ENCODE results near the gene TOB2. TPM values are rescaled to one million over a fixed set of nuclear protein-coding genes. Genes with fewer than 3 reads are reported as not detected.
"Not testable (repeated sequence)": the region's sequence is repeated elsewhere in the genome, so short reads cannot be mapped to it uniquely, and the experiment has no call there.

TOB2 gene
- total and polyA plus RNA-seq, 3 donors from 2014 or later, result 32.7 to 41.7 (median 35.4) TPM

GRCh38 chr22:41405588-41405987 is 41.0 kb downstream of the TOB2 start:
- 93 to 94% methylated on average over 7 to 8 of the region's 8 CpGs for WGBS, 2 donors
- no peak for DNase-seq
- Histone ChIP-seq H3K27ac (no peak overlapping the region), H3K4me3 (no peak overlapping the region), H3K36me3 (ENCODE audit: low read depth, missing control alignments) (no peaks in the 10 kb centered on the region), H3K9me3 (no peaks in the 10 kb centered on the region), H3K4me1 (peaks cover 26% of the 10 kb centered on the region), H3K27me3 (no peaks in the 10 kb centered on the region)
- TF ChIP-seq POLR2A (IDR thresholded peaks at IDR 0.05) (no peak), CTCF (IDR thresholded peaks at IDR 0.05) (no peak)
- intact Hi-C loops (cut with DNase I; ENCODE audit: low total_unique reads), result no loop called here

GRCh38 chr22:41403532-41404318 is 42.9 kb downstream of the TOB2 start:
- no peaks in the 10 kb centered on the region for H3K9me3 ChIP-seq
- no peak overlapping the region for H3K27ac ChIP-seq
- H3K27me3 ChIP-seq, result no peaks in the 10 kb centered on the region
- no peak overlapping the region for H3K4me3 ChIP-seq
- no peaks in the 10 kb centered on the region for H3K36me3 ChIP-seq (ENCODE audit: low read depth, missing control alignments)
- 39 to 40% methylated on average over 11 to 18 of the region's 18 CpGs for WGBS, 2 donors
- TF ChIP-seq CTCF (IDR thresholded peaks at IDR 0.05) (peak; percentile 93 to 98 (median 98)), POLR2A (IDR thresholded peaks at IDR 0.05) (no peak)
- peaks cover 19% of the 10 kb centered on the region for H3K4me1 ChIP-seq
- intact Hi-C loops (cut with DNase I; ENCODE audit: low total_unique reads), result loop anchor here (5.0 kb wide), 1 partner anchor 114 kb away; no protein-coding TSS in a partner anchor
- DNase-seq, result peak; percentile 94

- intact Hi-C loops (cut with DNase I; ENCODE audit: low total_unique reads), result loop anchor here (5.0 kb wide), 1 partner anchor 114 kb away; no protein-coding TSS in a partner anchor
- Histone ChIP-seq H3K27ac (peak overlapping the region in 1 of 2 donors; percentile 81), H3K4me1 (peaks cover 19% of the 10 kb centered on the region)
- not testable (repeated sequence) for H3K9me3 ChIP-seq; DNase-seq; H3K4me3 ChIP-seq; H3K36me3 ChIP-seq (ENCODE audit: low read depth, missing control alignments); H3K27me3 ChIP-seq
- 93 to 95% methylated on average over 14 of the region's 14 CpGs for WGBS, 2 donors
Measured at GRCh38 chr22:41402851-41403250, 43.8 kb downstream of the TOB2 start.

GRCh38 chr22:41401781-41402648 is 44.6 kb downstream of the TOB2 start:
- intact Hi-C loops (cut with DNase I; ENCODE audit: low total_unique reads), result loop anchor here (5.0 kb wide), 1 partner anchor 115 kb away; no protein-coding TSS in a partner anchor
- DNase-seq, result peak; percentile 91
- peaks cover 19% of the 10 kb centered on the region for H3K4me1 ChIP-seq
- H3K27me3 ChIP-seq, result no peaks in the 10 kb centered on the region
- H3K9me3 ChIP-seq, result no peaks in the 10 kb centered on the region
- no peak overlapping the region for H3K4me3 ChIP-seq
- TF ChIP-seq CTCF (IDR thresholded peaks at IDR 0.05) (no peak), POLR2A (IDR thresholded peaks at IDR 0.05) (no peak)
- no peaks in the 10 kb centered on the region for H3K36me3 ChIP-seq (ENCODE audit: low read depth, missing control alignments)
- 24 to 50% methylated on average over 15 to 16 of the region's 16 CpGs for WGBS, 2 donors
- H3K27ac ChIP-seq, result peak overlapping the region; percentile 68 to 81

DNA sequence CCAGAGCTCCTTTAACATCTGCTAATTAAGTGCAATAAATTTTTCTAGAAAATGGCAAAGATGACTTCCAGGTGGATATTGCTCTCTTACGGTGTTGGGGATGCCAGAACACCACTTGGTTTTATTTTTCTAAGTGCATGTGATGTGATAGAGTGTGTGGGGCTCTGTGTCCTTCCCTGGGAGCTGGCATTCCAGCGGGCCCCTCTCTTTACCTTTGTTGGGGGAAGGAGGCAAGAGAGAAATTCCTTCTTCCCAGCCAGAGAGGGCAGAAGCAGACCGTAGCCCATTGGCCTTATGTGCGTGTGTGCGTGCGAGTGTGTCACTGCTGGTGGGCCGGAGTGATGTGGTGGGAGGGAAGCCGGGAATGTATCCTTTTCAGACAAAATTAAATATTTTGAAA is 47.7 kb downstream of the TOB2 start:
- 55 to 57% methylated on average over 8 of the region's 8 CpGs for WGBS, 2 donors
- Histone ChIP-seq H3K9me3 (no peaks in the 10 kb centered on the region), H3K4me1 (peaks cover 28% of the 10 kb centered on the region), H3K4me3 (no peak overlapping the region), H3K36me3 (ENCODE audit: low read depth, missing control alignments) (no peaks in the 10 kb centered on the region), H3K27ac (no peak overlapping the region), H3K27me3 (no peaks in the 10 kb centered on the region)
- no peak for DNase-seq
- TF ChIP-seq POLR2A (IDR thresholded peaks at IDR 0.05), result no peak
- TF ChIP-seq CTCF (IDR thresholded peaks at IDR 0.05), result no peak
- intact Hi-C loops (cut with DNase I; ENCODE audit: low total_unique reads), result no loop called here

Measured in testis (tissue), 3 donors.